ENCODE measurements around the gene OR5H15.
"Not testable (repeated sequence)": the region's sequence is repeated elsewhere in the genome, so short reads cannot be mapped to it uniquely, and the experiment has no call there.

Gene OR5H15

GRCh38 chr3:98166396-98166795, at the start of gene OR5H15:
Gene OR5H15, plus strand, starts transcription at chr3:98166696. Its CDS starts 2,004 bp downstream, at chr3:98168700.
- DNase-seq (ENCODE audit: low read depth): no peak

GRCh38 chr3:98130421-98130820, 36.1 kb upstream of the OR5H15 start, which contains the start of gene OR5H1:
Gene OR5H1, plus strand, starts transcription at chr3:98130721. Its CDS starts 1,977 bp downstream, at chr3:98132698.
- DNase-seq (ENCODE audit: low read depth): no peak

DNA sequence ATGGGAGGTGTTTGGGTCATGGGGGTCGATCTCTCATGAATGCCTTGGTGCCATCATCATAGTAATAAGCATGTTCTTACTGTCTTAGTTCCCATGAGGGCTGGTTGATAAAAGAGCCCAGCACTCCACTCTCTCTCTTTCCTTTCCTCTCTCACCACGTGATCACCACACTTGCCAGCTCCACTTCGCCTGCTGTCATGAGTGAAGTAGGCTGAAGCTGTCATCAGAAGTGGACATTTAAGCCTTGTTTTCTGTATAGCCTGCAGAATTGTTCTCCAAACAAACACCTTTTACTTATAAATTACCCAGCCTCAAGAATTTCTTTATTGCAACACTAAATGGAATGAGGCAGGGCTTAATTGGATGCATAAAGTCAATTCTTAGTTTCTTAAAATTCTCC, 29.9 kb upstream of the OR5H15 start:
- no peak for DNase-seq (ENCODE audit: low read depth)

DNA sequence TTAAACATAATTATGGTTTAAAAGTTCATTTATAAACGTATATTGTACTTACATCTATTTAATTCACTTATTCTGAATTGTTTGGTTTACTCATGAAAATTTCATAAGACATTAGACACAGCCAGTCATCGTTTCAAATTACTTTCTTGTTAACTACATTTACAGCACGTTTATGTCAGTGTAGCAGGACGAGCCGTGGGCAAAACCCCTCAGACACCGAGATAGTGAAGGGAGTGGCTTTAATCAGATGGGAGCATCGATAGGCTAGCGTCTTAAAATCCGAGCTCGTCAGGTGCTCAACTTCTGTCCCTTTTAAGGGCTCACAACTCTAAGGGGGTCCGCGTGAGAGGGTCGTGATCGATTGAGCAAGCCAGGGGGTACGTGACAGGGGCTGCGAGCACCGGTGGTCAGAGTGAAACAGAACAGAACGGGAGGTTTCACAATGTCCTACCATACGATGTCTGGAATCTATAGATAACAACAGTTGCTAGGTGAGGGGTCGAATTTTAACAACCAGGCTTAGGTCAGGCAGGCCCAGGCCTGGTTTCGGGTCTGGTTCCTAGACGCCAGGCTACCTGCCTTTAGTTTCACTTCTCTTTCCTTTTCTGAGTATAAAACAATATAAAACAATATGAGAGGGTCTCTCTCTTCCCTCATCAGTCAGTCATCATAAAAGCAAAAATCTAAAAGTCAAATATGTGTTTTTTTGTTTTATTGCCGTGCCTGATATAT, 28.5 kb upstream of the OR5H15 start:
- DNase-seq (ENCODE audit: low read depth): not testable (repeated sequence)

DNA sequence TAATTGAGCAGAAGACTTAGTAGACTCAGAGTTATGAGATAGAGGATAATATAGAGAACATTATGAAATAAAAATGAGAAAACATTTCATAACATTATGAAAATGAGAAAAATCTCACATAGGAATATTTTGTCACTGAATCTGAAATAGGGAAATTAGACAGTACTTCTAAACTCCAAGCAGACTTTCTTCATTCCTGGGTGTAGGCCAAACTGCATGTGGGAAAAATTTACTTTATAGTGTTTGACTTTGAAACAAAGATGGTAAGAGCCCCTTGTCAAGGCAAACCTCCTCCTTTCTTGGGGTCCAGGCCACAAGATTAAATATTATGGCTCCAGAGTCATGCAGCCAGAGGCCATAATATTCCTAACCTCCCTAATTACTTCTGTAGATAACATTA, 26.0 kb upstream of the OR5H15 start:
- no peak for DNase-seq (ENCODE audit: low read depth)

- DNase-seq (ENCODE audit: low read depth): no peak
Observed at GRCh38 chr3:98147179-98147578, 19.3 kb upstream of the OR5H15 start, which contains the start of gene OR5H14. Gene OR5H14, plus strand, starts transcription at chr3:98147479. Its CDS starts 1,907 bp downstream, at chr3:98149386.

DNA sequence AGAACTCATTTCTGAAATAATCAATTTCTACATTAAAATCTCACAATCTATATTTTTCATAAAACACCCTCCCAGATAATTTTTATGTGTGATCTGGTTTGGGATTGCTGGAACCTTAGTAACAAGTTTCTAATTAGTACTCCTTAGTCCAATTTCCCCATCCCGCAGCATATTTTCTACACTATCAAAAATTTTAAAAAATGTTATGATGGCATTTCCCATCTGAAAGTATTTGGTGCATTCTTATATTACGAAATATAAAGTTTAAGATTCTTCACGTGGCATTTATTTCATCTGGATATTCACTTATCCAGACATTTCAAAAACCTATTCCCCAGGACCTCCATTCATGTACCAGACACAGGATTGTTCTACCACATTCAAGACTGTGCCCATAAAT, 17.7 kb upstream of the OR5H15 start:
- DNase-seq (ENCODE audit: low read depth): no peak

DNA sequence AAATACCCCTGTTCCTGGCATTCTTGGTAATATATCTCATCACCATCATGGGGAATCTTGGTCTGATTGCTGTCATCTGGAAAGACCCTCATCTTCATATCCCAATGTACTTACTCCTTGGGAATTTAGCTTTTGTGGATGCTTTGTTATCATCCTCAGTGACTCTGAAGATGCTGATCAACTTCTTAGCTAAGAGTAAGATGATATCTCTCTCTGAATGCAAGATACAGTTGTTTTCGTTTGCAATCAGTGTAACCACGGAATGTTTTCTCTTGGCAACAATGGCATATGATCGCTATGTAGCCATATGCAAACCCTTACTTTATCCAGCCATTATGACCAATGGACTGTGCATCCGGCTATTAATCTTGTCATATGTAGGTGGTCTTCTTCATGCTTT, 17.0 kb upstream of the OR5H15 start:
- not testable (repeated sequence) for DNase-seq (ENCODE audit: low read depth)

GRCh38 chr3:98151241-98151640, 15.3 kb upstream of the OR5H15 start:
- no peak for DNase-seq (ENCODE audit: low read depth)

DNA sequence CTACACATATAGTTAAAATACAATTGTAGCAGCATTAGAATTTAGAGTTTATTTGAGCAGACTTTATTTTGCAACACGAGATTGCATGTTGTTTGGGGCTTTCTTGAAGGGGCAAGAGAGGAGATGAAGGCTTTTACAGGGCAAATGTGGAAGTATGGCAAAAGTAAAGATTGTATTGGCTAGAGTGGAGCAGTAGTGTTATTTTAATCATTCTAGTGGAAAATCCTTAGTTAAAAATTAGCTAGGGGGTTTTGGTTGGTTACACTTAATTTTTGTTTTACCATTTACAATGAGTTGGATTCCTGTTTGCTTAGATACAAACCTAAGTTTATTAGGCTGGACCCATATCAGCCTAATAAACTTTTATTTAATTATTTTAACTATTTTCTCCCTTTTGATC, 4.6 kb downstream of the OR5H15 start:
- DNase-seq (ENCODE audit: low read depth): no peak

DNA sequence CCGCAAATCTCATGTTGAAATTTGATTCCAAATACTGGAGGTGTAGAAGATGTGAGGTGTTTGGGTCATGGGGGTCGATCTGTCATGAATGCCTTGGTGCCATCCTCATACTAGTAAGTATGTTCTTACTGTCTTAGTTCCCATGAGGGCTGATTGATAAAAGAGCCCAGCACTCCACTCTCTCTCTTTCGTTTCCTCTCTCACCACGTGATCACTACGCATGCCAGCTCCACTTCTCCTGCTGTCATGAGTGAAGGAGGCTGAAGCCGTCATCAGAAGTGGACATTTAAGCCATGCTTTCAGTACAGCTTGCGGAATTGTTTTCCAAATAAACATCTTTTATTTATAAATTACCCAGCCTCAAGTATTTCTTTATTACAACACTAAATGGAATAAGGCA, 6.1 kb downstream of the OR5H15 start:
- no peak for DNase-seq (ENCODE audit: low read depth)

DNA sequence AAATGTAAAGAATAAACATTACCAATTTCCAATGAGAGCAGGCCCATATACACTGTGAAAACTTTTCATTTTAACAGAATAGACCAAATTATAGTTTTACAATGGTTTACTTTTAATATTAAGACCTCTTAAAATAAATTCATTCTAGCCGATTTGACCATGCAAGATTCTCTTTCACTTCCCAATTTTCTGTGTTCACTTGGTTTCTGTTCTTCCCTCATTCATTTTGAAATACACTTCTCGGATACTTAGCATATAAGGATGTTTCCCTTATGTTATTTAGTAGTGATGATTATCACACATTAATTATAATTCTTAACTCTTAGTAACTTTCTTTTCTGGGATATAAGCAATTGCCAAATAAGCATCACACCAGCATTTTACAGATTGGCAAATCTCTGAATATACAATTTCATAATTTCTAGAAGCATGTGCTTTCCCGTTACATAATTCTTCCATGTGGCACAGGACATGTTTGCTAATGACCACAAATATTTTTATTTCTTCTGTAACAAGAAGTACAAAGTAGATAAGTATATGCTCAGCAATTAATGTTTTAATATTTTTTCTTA, 13.9 kb downstream of the OR5H15 start:
- no peak for DNase-seq (ENCODE audit: low read depth)

DNA sequence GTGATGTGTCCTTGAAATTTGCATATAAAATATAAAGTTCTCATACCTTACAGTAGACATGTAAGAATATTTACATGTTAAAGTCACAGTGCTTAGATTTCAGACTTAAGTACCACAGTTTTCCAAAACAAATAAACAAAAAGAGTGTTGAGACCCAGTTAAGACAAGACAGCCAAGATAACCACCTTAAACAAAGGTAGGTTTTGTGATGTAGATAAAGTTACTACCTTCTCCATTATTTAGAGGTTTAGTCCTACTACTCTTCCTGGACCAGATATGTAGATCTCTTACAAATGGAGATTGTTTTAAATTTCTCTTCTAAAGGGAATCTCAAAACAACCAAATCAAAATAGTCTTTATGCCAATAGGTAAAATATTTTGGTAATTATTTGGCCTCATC, 15.7 kb downstream of the OR5H15 start:
- no peak for DNase-seq (ENCODE audit: low read depth)

DNA sequence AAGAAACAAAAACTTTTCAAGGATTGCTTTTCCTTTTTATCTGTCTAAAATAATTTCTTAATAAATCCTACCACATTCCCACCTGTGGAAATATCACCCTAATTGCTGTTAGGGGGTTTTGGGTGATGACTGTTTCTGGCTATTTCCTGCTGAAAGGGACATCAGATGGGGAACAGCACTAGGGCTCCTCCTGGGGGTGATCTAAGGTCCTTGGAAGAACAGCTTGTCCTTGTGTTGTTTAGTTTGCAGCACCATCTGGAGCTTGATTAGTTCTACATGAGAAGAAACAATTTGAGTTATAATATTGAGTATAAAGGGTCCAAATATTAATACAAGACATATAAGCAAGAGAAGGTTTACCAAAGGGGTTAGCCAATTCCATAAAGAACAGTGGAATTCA, 18.7 kb downstream of the OR5H15 start:
- no peak for DNase-seq (ENCODE audit: low read depth)

DNA sequence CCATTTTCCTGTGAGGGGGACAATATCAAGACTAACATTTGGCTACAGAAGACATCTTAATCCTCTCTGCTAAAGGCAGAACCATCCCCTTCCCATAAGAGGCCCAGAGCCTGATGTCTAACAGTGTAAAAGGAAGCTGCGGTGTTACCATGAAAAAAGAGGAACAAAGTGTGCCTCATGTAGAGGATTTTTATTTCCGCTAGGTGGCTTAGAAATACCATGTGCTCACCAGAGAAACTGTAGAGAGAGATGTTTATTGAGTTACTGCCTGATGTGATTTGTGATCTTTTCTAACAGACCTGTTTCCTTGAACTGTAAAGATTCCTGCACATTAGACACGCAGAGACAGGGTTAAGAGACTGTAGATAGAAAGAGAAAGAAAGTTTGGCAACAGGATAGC, 22.0 kb downstream of the OR5H15 start:
- no peak for DNase-seq (ENCODE audit: low read depth)

DNA sequence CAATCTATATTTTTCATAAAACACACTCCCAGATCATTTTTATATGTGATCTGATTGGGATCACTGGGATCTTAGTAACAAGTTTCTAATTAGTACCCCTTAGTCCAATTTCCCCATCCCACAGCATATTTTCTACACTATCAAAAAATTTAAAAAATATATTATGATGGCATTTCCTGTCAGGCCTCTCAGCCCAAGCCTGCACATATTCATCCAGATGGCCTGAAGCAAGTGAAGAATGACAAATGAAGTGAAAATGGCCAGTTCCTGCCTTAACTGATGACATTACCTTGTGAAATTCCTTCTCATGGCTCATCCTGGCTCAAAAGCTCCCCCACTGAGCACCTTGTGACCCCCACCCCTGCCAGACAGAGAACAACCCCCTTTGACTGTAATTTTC, 24.4 kb downstream of the OR5H15 start:
- DNase-seq (ENCODE audit: low read depth): not testable (repeated sequence)

DNA sequence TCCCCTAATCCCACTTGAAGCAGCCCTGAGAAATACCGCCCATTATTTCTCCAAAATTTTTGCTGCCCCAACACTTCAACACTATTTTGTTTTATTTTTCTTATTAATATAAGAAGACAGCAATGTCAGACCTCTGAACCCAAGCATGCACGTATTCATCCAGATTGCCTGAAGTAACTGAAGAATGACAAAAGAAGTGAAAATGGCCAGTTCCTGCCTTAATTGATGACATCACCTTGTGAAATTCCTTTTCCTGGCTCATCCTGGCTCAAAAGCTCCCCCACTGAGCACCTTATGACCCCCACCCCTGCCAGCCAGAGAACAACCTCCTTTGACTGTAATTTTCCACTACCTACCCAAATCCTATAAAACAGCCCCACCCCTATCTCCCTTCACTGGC, 29.8 kb downstream of the OR5H15 start:
- not testable (repeated sequence) for DNase-seq (ENCODE audit: low read depth)

GRCh38 chr3:98199020-98199419, 32.5 kb downstream of the OR5H15 start:
- no peak for DNase-seq (ENCODE audit: low read depth)

DNA sequence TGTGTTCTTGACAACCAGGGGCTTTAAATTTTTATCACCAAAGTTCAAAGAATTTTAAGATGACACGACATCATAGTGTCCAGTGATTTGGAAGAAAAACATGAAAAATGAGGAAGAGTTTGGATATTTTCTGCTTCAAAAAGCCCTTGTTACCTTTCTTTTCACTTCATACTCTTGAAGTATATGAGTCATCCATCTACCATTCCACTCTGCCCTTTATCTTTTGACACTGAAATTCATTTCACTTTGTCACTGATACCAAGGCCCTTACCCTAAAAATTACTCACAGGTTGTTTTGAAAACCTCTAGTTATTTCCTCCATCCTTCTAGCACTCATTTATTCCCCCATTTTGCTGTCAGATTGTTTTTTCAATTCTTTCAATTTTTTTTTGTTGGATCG, 42.7 kb downstream of the OR5H15 start:
- DNase-seq (ENCODE audit: low read depth): no peak

- DNase-seq (ENCODE audit: low read depth): no peak
Observed at GRCh38 chr3:98213276-98213675, 46.8 kb downstream of the OR5H15 start.

- DNase-seq (ENCODE audit: low read depth): no peak
Observed at GRCh38 chr3:98215051-98215450, 48.6 kb downstream of the OR5H15 start.

All from stimulated activated CD8-positive, alpha-beta memory T cell treated with anti-CD3 and anti-CD28 coated beads, Interleukin-12 subunit alpha, Interleukin-12 subunit beta, amount 100 ng/mL, for 1 hour (primary cell).